Fibroblast of pulmonary artery (primary cell): ENCODE measurements around the gene KCTD1.

Source experiments
- DNase-seq: peaks from one replicate; pipeline ENCODE4 v3.0.0-alpha.2; 2010; ENCODE audit warnings: low read depth
- H3K4me3 ChIP-seq: replicated peaks from 2 replicates; pipeline ENCODE4 v1.5.1; 2011; ENCODE audit warnings: low read depth, mild to moderate bottlenecking, control low read depth, low read length, moderate library complexity
- CTCF ChIP-seq: IDR thresholded peaks from 2 replicates; pipeline ENCODE4 v1.5.1; 2011; ENCODE audit warnings: mild to moderate bottlenecking, control low read depth, low read length, inconsistent platforms; ENCODE audit errors: missing control alignments

KCTD1 gene

GRCh38 chr18:26457611-26458353 lies 90.6 kb downstream of the KCTD1 start:
- TF ChIP-seq CTCF, result no peak
- no peak overlapping the region for H3K4me3 ChIP-seq
- DNase-seq, result no peak

GRCh38 chr18:26457195-26457594 lies 91.2 kb downstream of the KCTD1 start:
- DNase-seq, result no peak
- no peak for TF ChIP-seq CTCF
- no peak overlapping the region for H3K4me3 ChIP-seq

- DNase-seq, result no peak
- no peak overlapping the region for H3K4me3 ChIP-seq
- TF ChIP-seq CTCF, result no peak
Measured at GRCh38 chr18:26456070-26456491, 92.3 kb downstream of the KCTD1 start.

GRCh38 chr18:26455639-26456038 lies 92.7 kb downstream of the KCTD1 start:
- no peak for TF ChIP-seq CTCF
- no peak overlapping the region for H3K4me3 ChIP-seq
- DNase-seq, result no peak

- no peak for DNase-seq
- no peak for TF ChIP-seq CTCF
- no peak overlapping the region for H3K4me3 ChIP-seq
Measured at GRCh38 chr18:26454616-26455015, 93.7 kb downstream of the KCTD1 start.

GRCh38 chr18:26454192-26454591 lies 94.2 kb downstream of the KCTD1 start:
- no peak overlapping the region for H3K4me3 ChIP-seq
- TF ChIP-seq CTCF, result no peak
- DNase-seq, result no peak

GRCh38 chr18:26453386-26453901 lies 94.9 kb downstream of the KCTD1 start:
- H3K4me3 ChIP-seq, result no peak overlapping the region
- TF ChIP-seq CTCF, result no peak
- DNase-seq, result no peak
